ENCODE data around the gene CCNG2. TPM values are rescaled to one million over a fixed set of nuclear protein-coding genes. Genes with fewer than 3 reads are reported as not detected.
A peak's percentile ranks its signal among the peaks of the same experiment; 100 is the strongest.

CCNG2 gene
- total RNA-seq, 1 donor from 2014 or later, result 30.6 TPM

DNA sequence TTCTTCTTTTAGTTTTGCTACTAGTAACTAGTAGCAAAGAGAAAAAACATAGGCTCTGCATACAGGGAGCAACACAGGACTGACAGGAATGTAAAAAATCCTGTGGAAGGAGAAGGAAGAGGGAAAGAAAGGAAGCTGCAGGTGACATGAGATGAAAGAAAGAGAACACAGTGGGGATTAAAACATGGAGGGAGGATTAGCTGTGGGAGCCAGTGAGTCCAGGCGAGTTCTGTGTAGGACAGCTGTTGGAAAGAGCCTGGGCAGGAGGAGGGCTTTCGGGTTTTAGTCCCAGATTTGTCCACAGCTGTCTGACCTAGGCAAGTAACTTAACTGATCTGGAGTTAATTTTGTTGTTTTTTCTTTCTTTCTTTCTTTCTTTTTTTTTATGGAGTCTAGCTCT, 21.6 kb downstream of the CCNG2 start:
- DNase-seq, result no peak

DNA sequence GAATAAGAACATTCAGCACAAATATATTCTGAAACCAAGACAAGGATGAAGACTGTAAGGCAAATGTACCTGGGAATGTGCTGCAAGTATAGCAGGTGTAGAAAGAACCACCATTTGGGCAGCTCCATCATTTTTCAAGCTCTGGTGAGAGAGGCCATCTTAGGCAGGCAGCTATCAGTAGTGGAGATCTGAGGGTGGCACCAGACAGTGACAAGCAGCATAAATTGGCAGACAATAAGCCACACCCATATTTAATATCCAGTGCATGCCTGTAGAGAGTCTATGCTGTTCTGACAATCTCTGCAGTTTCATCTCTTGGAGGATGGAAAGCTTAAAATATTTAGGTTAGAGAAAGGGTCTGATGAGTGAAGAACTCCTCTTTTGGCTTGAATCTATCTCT, 22.5 kb downstream of the CCNG2 start:
- no peak for DNase-seq

DNA sequence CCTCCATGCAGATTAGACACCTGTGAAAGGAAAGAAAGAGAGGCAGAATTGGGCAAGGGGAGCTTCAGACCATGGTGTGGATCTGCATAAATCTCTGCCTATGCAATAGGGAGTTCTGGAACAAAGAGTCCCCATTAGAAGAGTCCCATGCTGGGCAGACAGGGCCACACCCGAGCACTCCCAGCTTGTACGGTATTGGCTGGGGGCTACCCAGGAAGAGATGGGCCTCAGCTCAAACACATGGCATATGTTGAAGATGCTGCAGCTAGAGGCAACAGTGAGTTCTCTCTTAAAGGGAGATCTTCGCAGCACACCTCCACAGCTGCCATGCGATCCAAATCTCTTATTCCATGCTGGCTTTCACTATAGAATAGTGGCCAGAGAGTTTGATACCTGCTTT, 24.7 kb downstream of the CCNG2 start:
- no peak for DNase-seq

DNA sequence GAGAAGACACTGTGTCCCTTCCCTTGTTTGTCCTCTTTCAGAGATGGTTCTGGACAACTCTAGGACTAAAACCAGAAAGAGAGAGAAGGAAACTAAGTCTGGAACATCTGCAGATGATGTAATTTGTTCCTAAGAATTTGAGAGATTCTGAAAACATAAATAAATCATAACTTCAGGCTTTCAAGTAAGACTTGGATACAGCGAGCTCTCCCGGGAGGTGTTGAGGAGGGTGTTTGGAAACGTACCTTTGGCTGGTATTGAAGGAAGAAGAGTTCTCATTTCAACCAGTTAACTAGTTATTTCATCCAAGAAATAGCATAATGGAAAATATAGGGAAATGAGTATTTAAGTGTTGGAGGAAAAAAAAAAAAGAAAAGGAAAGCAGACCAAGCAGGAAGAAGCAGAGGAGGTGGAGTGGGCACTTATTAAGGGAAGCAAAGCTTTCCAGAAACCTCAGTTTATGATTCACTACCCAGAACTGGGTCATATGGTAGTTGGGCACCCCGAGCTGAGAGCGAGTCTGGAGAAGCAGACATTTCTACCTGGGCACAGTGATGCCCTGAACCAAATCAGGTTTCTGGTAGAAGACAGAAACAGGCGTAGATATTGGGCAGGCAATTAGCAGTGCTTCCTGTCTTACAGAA, 26.9 kb downstream of the CCNG2 start:
- DNase-seq, result no peak

DNA sequence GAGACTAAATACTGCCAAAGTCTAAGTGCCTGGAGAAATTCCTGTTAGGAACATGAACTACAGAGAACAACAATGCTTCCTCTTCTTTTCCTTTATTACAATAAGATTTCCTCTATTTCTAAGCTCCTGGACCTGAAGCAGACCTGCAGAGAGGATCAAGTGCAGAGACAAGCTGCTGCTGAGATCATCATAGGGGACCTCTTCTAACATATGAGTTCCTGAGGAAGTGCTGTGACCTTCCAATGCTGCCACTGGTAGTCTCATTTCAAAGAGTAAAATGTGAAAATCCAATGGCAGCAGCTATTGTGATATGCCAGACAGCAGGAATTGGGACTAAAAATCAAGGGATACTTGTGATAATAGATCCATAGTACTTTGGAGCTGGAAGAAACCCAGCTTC, 28.0 kb downstream of the CCNG2 start:
- no peak for DNase-seq

DNA sequence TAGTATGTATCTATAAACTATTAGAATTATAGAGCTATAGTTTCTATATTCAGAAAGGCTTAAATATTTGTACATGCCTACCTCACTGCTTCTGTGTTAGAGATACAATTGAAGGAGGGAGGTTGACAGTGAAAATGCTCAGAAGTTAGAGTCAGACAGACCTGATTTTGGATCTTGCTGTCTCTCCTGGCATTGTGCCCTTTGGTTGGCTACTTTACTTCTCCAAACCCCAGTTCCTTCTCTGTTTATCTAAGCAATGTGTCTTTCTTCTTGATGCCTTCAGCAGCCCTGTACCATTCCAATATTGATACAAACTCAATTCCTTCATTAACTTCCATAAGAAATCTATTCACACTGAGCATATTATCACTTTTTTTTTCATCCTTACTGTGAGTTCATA, 28.7 kb downstream of the CCNG2 start:
- DNase-seq, result no peak

DNA sequence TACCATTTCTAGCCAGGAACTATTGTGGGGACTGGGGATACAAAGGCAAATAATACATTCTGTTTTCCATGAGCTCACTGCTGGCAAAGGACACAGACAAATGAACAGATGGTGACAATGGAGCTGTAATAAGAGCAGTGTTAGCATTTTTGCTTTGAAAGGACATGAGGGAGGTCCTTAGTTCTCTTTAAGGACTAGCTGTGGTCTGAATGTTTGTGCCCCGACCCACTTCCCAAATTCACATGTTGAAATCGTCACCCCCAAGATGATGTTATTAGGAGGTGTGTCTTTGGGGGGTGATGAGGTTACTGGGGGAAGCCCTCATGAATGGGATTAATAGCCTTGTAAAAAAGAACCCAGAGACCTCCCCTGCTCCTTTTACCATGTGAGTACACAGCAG, 30.3 kb downstream of the CCNG2 start:
- DNase-seq, result no peak

DNA sequence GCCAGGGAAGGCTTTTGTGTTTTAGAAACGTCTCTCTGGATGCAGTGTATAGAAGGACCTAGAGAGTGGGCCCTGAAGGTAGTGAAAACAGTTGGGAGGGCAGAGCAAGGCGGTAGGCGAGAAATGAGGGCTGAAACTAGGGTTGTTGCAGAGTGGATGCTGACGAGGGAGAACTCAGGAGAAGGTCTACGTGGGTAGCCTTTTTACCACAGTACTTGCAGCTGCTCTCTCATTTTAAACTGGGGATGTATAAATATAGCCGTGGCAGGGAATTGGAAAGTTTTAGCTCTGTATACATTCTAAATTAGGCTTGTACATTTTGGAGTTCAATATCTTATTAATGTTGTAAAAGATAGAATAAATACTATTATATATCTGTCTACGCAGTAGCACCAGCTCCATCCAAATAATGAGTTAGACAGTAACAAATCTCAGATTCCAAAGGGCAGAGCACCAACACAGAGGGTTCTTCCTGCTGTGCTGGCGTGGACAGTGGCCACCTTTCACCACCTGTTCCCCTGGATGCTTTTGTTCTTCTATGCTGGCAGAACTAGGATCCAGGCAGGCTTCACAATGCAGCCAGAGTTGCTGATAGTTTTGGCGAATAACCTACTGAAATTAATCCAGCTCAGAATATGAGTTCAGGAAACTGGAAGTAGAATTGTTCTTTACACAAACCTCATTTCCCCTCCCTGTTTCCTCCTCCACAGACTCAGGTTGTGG, 31.7 kb downstream of the CCNG2 start:
- no peak for DNase-seq

DNA sequence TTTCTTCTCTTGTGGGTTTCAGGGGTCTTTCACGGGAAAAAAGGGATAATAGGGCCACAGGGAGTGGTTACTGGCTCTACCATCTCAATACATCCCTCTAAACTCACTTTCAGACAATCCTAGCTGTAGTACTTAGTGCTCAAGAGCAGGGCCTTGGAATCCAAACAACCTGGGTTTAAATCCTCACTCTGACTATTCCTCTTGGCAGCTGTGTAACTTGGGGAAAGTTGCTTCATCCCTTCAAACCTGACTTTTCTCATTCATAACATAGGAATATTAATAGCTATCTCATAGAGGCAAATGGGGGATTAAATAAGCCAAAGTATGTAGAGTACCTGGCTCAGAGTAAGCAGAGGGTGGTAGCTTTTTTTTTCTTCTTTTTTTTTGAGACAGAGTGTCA, 32.4 kb downstream of the CCNG2 start:
- no peak for DNase-seq

DNA sequence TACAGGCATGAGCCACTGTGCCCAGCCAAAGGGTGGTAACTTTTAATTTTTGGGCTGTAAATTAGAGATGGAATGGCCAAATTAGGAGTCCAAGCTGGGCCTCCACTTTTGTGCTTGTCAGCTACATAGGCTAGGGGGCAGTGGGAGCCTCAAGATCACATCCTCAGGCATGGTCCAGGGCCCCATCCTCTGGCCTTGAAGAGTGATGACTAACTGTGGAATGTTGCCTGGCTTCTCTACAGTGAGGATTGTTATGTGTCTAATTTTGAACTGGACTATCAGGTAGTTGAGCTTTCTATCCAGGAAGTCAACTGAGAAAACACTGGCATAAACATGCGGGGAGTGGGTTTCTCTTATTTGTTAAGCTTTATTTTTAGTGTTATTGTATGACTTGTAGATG, 33.0 kb downstream of the CCNG2 start:
- DNase-seq, result no peak

DNA sequence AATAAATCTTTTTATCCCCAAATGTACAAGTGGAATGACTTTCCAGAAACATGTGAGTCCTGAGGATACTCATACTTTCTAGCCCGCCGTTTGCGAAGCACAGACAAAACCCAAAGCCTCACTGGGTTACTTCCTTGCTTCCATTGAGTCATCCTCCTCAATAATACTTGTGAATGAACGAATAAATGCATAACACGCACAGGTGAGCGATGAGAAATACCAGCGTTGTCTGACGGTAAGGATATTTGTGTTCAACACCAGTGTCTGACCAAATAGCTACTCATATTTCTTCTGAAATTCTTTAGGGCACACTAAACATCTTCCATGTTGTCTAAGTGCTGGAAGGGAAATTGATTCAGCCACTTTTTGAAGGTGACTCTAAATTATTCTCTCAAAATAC, 36.0 kb downstream of the CCNG2 start:
- no peak for DNase-seq

DNA sequence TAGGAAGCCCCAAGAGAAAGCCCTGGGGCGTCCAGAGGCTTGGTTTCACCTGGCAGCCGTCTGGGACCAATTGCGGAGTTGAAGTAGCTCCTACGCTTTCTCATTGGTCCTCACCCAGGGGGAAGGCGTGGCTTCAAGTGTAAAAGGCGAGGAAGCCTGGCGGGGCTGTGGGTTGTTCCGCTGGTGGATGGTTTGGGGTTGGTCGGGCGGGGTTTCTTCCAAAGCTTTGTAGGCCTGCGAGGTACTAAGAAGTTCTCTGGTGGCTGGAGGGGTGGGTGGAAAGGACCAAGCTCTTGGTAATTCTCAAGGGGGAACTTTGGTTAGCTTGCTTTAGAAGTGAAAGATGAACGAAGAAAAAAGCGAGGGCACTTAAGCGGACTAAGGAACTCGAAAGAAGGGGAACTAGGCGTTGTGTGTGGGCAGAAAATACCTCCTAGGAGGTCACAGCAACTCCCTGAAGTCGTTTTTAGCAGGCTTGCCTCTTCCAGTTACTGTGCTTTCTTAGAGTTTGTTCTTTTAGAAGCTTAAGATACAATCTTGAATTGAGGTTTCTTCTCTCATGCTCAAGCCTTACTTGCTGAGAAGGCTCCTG, 36.6 kb downstream of the CCNG2 start:
- no peak for DNase-seq

DNA sequence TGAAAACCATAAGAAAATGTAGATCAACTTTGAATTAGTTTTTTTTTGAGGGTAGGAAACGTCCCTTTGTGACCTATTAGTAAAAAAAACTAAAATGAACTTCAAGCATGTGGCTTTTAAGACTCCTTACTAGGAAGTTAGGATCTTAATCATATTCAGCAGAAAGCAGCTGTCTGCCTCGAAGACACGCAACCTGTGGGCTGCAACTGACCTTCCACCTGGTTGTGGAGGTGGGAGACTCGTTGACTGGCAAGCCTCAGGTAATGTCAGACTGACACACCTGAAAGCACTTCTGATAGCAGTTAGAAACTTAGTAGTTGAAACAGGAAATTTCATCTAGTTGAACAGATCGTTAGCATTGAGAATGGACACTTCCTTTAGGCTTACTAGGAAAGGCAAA, 37.4 kb downstream of the CCNG2 start:
- DNase-seq, result no peak

DNA sequence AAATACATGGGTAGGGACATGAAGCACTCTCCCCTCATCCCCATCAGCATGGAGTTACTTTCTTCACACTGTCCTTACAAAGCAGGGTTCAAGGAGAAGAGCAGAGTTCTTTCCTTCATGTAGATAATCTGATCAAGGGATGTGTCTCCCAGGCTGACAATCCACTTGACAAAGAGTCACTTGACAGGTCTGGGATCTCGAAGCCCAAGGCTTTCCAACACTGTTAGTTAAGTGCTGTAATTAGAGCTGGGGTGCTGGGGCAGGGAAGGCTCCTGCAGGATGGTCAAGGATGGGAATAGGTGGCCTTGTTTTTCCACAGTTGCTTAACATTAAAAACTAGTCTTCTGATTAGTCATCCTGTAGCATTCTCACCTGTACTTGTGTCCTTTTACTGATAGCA, 38.0 kb downstream of the CCNG2 start:
- DNase-seq, result no peak

DNA sequence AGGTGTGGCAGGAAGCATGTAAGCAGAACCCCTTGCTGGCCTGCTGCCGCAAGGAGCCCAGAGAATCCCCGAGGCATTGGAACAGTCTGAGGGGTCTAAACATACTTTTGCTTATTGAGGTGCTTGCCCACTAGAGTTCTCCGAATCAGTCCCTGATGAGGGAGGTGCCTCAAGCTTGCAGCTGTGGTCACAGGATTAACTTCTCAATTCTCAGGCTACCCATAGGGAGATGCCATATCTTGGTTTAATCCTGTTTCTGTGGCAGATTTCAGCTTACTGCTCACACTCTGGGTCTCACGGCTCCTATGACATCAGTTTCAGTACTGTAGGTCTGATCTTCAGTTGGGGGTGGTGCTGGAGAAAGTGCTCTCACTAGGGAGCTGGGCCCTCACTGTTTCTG, 39.9 kb downstream of the CCNG2 start:
- DNase-seq, result no peak

DNA sequence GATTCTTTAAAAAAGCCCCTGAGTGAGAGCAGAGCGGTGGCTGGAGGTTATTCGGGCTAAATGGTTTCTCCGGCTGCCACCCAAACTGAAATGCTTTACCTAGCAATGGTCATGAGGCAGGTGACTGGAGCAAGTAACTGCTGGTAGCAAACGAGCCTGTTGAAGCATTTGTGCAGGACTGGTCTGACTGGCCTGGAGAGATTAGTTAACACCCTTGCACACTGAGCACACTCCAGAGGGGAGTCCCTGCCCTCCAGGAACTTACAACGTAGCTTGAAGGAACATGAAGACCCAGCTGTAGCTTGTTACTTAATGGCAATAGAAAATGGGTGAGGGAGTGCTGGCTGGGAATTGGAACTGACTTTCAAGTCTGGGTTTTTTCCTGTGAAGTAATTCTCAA, 40.4 kb downstream of the CCNG2 start:
- DNase-seq, result no peak

DNA sequence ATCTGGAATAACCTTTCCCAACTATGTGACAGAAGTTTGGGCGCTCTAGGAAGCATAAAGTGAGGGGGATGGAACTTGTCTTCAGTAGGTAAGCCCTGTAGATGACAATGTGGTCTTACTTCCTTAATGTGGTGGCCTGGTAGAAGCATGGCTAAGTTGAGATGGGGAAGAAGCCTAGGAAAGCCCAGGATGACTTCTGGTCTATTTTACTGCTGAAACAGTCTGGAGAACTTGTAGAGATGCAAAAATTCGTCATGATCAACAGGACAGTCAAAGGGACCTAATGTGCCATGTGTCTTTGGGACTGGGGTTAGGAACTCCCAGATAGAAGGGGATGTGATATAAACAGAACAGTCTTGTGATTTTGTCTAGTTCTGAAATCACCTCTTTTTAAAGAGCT, 40.8 kb downstream of the CCNG2 start:
- no peak for DNase-seq

DNA sequence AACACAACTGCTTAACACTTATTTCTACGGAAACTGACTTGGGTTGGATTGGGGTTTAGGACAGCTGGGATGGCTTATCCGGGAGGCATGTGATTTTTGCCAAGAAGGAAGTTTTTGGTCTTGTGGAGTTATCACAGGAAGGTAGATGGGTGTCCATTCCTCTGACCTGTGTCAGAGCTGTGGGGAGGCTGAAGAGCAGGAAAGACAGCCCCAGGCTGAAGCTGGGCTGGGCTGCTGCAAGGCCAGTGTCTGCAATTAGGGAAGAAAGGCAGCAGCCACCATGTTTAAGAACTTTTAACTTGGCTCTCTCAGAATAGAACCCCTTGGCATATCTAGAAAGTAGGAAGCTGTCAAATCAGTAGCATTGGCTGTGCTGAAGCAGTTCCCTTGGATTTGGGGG, 42.3 kb downstream of the CCNG2 start:
- DNase-seq, result no peak

DNA sequence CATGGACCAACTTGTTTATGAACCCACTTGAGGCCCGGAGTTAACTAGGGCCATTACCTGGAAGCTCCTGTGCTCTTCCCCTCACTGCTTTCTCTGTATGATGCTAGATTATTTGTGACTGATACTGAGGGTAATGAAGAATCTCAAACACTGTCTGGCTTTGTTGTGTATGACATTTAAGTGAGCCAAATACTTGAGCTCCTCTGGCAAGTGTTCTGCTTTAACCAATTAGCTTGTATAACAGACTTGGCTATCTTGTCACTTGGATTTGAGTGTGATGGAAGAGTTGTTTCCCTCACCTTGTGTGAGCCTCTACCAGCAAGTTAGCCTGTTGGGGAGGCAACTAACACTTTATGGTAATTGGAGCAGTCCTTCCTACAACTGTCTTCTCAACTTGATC, 42.7 kb downstream of the CCNG2 start:
- no peak for DNase-seq

DNA sequence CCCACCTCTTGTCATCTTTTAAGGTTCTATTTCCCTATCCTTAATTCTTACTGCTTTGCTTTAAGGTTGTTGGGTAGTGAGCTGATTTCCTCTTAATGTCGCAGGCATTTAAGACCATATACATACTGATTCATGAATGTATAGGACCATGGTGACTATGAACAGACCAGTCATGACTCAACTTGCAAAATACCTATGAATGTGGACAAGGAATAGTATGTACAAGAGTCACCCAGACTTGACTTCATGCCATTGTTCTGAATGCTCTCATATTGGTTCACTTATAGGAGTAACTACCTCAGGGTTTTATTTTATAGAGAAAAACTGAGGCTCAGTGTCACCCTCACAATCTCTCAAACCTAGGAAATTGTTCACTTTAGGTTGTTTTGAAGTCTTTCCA, 44.3 kb downstream of the CCNG2 start:
- DNase-seq, result no peak

DNA sequence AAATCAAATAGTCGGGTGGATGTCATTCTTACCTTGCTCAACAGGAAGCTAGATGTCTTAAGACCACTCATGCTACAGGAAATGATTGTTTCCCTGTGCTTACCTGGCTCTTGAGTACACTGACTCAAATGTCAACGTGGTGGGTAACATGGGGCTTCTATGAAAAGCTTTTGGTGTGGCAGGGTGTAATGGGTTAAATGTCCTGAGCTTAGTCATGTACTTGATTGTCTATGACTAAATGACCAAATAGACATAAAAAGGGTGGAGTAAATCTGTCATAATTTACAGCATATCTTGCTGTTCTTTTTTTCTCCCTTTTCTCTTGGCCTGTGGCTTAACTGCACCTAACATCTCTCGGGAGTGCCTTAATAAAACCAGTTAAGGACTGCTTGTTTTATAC, 44.9 kb downstream of the CCNG2 start:
- DNase-seq, result no peak

DNA sequence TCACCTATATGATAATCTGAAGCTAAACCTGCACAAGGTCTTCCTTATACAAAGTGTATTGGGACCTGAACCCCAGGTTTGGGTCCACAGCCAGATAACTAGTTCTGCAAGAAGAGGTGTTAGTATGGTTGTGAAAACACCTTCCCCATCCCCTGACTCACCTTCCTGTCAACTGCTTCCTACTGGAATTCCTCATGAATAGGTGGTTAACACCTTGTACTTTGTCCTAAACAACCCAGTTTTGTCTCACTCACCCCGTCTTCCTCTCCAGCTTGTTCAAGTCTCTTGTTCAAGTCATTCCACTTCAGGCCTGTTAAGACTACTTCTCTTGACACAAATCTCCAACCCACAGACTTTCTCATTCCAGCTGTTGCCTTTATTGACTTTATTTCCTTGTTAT, 45.5 kb downstream of the CCNG2 start:
- DNase-seq, result no peak

DNA sequence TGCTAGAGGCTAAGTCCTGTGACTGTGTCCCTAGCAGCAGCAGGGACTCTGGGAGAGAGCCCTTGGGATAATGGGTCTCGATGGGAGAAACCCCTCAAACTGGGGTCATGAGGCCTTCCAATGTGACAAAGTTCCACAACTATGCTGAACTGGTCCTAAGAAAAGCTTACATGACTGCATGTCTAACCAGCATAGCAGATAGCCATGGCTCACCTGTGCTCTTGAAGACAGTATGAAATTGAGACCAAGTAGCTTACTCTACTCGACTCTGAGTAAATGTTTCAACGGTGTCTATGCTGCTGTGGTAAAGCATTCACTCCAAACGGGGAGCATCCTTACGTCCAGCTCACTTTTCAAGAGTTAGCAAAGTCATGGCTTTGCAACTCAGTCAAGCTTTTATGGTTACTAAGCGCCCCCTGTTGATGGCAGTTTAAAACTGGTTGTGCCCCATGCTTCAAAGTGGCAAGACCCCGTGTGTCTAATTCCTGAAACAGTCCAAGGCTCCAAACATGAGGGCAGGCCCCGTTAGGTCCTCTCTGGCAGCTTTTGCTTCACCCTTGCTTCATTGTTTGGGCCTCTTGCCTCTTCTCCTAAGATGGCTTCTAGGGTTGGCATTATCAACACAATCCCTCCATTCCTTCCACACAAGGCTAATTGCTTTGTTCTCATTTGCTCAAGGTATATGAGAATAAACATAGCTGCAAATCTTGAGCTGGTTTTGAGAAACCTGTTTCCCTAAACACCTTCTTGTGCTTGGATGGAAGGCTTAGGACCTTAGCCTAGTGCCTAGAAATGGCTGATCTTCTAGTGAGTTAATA, 46.6 kb downstream of the CCNG2 start:
- peak; percentile 90 for DNase-seq

DNA sequence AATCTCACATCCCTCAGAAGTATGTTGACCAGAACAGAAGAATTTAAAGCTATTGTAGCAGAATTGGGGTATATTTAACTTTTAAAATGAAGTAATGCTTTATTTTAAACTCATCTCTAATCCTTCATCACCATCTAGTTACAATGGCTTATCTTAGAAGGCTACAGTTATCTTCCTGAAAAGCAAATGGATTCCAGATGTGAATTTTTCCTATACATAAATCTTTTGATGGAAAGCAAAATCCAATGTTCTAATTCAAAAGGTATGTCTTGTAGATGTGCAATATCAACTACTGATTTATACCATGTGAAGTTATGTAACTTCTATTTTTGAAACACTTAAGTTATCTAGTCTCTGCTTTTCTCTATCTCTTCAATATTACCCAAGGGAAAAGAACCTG, 47.6 kb downstream of the CCNG2 start:
- no peak for DNase-seq
